Spleen (tissue), 7 donors: ENCODE measurements around the gene TSHR.
"Not testable (repeated sequence)": the region's sequence is repeated elsewhere in the genome, so short reads cannot be mapped to it uniquely, and the experiment has no call there.

Experiments used
- CTCF ChIP-seq, 11 experiments: fragments of 200-600 bp in 7 of 11; fragments of 450-650 bp in 4 of 11; sonication (generic) in 4 of 11; IDR thresholded peaks in 8 of 11; conservative IDR thresholded peaks in 3 of 11; 1 replicate in 7 of 11; 2 replicates in 4 of 11; pipeline versions ENCODE4 v1.4.0 to v1.8.0; 2016 to 2021; ENCODE audit warnings: antibody characterized with exemption in 11 of 11, inconsistent platforms in 4 of 11, mild to moderate bottlenecking in 1 of 11
- POLR2AphosphoS5 ChIP-seq, 3 donors: sonication (generic); formaldehyde crosslinking; IDR thresholded peaks; one replicate each; pipeline ENCODE4 v1.5.1; 2017; ENCODE audit warnings: antibody characterized with exemption in 3 of 3
- donor health status: DM: no; HTN: no; CAD: no; lungs with moderate emphysema.
- donor health status: DM: no; HTN: no; CAD: no.
- donor health status: DM: no; HTN: no; CAD: no.

- TF ChIP-seq POLR2AphosphoS5 (IDR thresholded peaks at IDR 0.05); CTCF (IDR thresholded peaks at IDR 0.05 in 8 of 11, conservative IDR thresholded peaks at IDR 0.05 in 3 of 11): not testable (repeated sequence)
Observed at GRCh38 chr14:80953211-80953610, 2.2 kb upstream of the TSHR start.
